ENCODE measurements around the gene FCER1G.

FCER1G gene

GRCh38 chr1:161214369-161214768 lies 726 bp upstream of the FCER1G start:
- H2AFZ ChIP-seq (ENCODE audit: low read length) = no peak overlapping the region
- H3K9me2 ChIP-seq (ENCODE audit: low read depth, low read length) = no peaks in the 10 kb centered on the region
- H3K4me2 ChIP-seq (ENCODE audit: low read length) = no peak overlapping the region
- no peak for TF ChIP-seq EZH2 (IDR thresholded peaks at IDR 0.05; ENCODE audit: borderline replicate concordance, low read length)
- no peak for TF ChIP-seq CTCF (IDR thresholded peaks at IDR 0.05; ENCODE audit: low read length)
- H3F3A ChIP-seq (ENCODE audit: insufficient read depth, low read length) = no peaks in the 10 kb centered on the region
- H4K20me1 ChIP-seq (ENCODE audit: insufficient read depth, low read length) = no peaks in the 10 kb centered on the region
- peaks cover 57% of the 10 kb centered on the region for H3K36me3 ChIP-seq (ENCODE audit: insufficient read depth, low read length)
- no peaks in the 10 kb centered on the region for H3K9me3 ChIP-seq (ENCODE audit: low read length)
- no peaks in the 10 kb centered on the region for H3K27me3 ChIP-seq (ENCODE audit: insufficient read depth, low read length)
- no peak overlapping the region for H3K9ac ChIP-seq (ENCODE audit: low read length)
- no peak overlapping the region for H3K27ac ChIP-seq (ENCODE audit: low read depth, low read length, poor library complexity, severe bottlenecking)
- peaks cover 20% of the 10 kb centered on the region for H3K4me1 ChIP-seq (ENCODE audit: insufficient read depth, low read length, severe bottlenecking)
- no peaks in the 10 kb centered on the region for H3K79me2 ChIP-seq (ENCODE audit: insufficient read depth, low read length)
- no peak overlapping the region for H3K4me3 ChIP-seq (ENCODE audit: low read depth, low read length, poor library complexity, severe bottlenecking)

GRCh38 chr1:161216945-161217712 lies 2.0 kb downstream of the FCER1G start:
- TF ChIP-seq CTCF (IDR thresholded peaks at IDR 0.05; ENCODE audit: low read length) (no peak), EZH2 (IDR thresholded peaks at IDR 0.05; ENCODE audit: borderline replicate concordance, low read length) (no peak)
- Histone ChIP-seq H3K4me2 (ENCODE audit: low read length) (0 out of 2 replicates have a peak overlapping the region, but pooled peaks have one; percentile 9), H3K9me2 (ENCODE audit: low read depth, low read length) (no peaks in the 10 kb centered on the region), H3K9ac (ENCODE audit: low read length) (no peak overlapping the region), H3K27me3 (ENCODE audit: insufficient read depth, low read length) (no peaks in the 10 kb centered on the region), H3K4me3 (ENCODE audit: low read depth, low read length, poor library complexity, severe bottlenecking) (no peak overlapping the region), H2AFZ (ENCODE audit: low read length) (no peak overlapping the region), H4K20me1 (ENCODE audit: insufficient read depth, low read length) (no peaks in the 10 kb centered on the region), H3K27ac (ENCODE audit: low read depth, low read length, poor library complexity, severe bottlenecking) (no peak overlapping the region), H3K4me1 (ENCODE audit: insufficient read depth, low read length, severe bottlenecking) (peaks cover 20% of the 10 kb centered on the region), H3K79me2 (ENCODE audit: insufficient read depth, low read length) (no peaks in the 10 kb centered on the region), H3F3A (ENCODE audit: insufficient read depth, low read length) (no peaks in the 10 kb centered on the region), H3K36me3 (ENCODE audit: insufficient read depth, low read length) (peaks cover 30% of the 10 kb centered on the region), H3K9me3 (ENCODE audit: low read length) (no peaks in the 10 kb centered on the region)

GRCh38 chr1:161217831-161218230 lies 2.7 kb downstream of the FCER1G start:
- Histone ChIP-seq H3K4me2 (ENCODE audit: low read length) (0 out of 2 replicates have a peak overlapping the region, but pooled peaks have one; percentile 9), H3K4me1 (ENCODE audit: insufficient read depth, low read length, severe bottlenecking) (peaks cover 20% of the 10 kb centered on the region)

More at GRCh38 chr1:161217831-161218230, 2.7 kb downstream of the FCER1G start:
- H3K79me2 ChIP-seq (ENCODE audit: insufficient read depth, low read length) = no peaks in the 10 kb centered on the region
- H3K4me3 ChIP-seq (ENCODE audit: low read depth, low read length, poor library complexity, severe bottlenecking) = no peak overlapping the region
- no peaks in the 10 kb centered on the region for H3F3A ChIP-seq (ENCODE audit: insufficient read depth, low read length)
- H3K36me3 ChIP-seq (ENCODE audit: insufficient read depth, low read length) = peaks cover 23% of the 10 kb centered on the region
- no peak overlapping the region for H3K9ac ChIP-seq (ENCODE audit: low read length)
- no peak overlapping the region for H3K27ac ChIP-seq (ENCODE audit: low read depth, low read length, poor library complexity, severe bottlenecking)
- H3K27me3 ChIP-seq (ENCODE audit: insufficient read depth, low read length) = no peaks in the 10 kb centered on the region
- H3K9me2 ChIP-seq (ENCODE audit: low read depth, low read length) = no peaks in the 10 kb centered on the region
- TF ChIP-seq CTCF (IDR thresholded peaks at IDR 0.05; ENCODE audit: low read length) (no peak), EZH2 (IDR thresholded peaks at IDR 0.05; ENCODE audit: borderline replicate concordance, low read length) (no peak)
- no peaks in the 10 kb centered on the region for H4K20me1 ChIP-seq (ENCODE audit: insufficient read depth, low read length)
- no peak overlapping the region for H2AFZ ChIP-seq (ENCODE audit: low read length)
- H3K9me3 ChIP-seq (ENCODE audit: low read length) = no peaks in the 10 kb centered on the region
